ENCODE measurements around the gene BCL2A1.

DNA sequence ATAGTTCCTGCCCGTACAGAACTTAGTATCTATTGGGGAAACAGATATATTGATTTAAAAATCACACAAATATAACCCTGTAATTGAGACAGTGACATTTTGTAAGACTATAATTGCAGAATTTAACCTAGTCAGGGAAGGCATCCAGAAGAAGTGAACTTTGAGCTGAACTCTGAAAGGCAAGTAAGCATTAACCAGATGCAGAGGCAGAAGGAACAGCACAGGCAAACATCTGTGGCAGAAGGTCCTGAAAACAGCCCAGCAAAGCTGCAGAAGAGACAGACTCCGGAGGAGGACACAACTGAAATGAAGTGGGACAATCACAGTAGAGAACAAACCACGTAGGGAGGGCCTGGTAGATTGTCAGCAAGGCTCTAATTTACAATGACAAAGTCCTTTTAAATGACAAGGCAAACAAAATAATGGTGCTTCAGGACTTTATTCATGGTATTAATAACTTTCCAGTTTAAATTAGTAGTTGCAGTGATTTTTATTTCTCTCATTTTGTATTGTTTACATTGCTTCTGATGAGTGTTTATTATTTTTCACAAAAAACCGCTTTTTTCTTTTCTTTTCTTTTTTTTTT lies 14.5 kb downstream of the BCL2A1 start:
- TF ChIP-seq, protein P1, sequence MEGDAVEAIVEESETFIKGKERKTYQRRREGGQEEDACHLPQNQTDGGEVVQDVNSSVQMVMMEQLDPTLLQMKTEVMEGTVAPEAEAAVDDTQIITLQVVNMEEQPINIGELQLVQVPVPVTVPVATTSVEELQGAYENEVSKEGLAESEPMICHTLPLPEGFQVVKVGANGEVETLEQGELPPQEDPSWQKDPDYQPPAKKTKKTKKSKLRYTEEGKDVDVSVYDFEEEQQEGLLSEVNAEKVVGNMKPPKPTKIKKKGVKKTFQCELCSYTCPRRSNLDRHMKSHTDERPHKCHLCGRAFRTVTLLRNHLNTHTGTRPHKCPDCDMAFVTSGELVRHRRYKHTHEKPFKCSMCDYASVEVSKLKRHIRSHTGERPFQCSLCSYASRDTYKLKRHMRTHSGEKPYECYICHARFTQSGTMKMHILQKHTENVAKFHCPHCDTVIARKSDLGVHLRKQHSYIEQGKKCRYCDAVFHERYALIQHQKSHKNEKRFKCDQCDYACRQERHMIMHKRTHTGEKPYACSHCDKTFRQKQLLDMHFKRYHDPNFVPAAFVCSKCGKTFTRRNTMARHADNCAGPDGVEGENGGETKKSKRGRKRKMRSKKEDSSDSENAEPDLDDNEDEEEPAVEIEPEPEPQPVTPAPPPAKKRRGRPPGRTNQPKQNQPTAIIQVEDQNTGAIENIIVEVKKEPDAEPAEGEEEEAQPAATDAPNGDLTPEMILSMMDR (optimal IDR thresholded peaks at IDR 0.05 in 1 of 3, IDR thresholded peaks at IDR 0.05 in 1 of 3, conservative IDR thresholded peaks at IDR 0.05 in 1 of 3; ENCODE audit: extremely low read depth in 1 of 3, insufficient read depth in 2 of 3, low read length in 3 of 3), result no peak
- TF ChIP-seq EZH2 (IDR thresholded peaks at IDR 0.05; ENCODE audit: low read length), result no peak
